Myocyte (in vitro differentiated cells): ENCODE measurements around the gene CLECL1. TPM values are rescaled to one million over a fixed set of nuclear protein-coding genes. Genes with fewer than 3 reads are reported as not detected.

ENCODE experiments used
- DNase-seq: peaks from one replicate; pipeline ENCODE4 v3.0.0-alpha.2; 2012; ENCODE audit warnings: low read depth
- polyA plus RNA-seq: library from polyadenylated mRNA; unstranded; fragments of >200 nt; gene quantifications from one replicate; pipeline ENCODE4 v1.2.1, GENCODE V29; 2012; ENCODE audit warnings: missing spikeins
- total RNA-seq: library from RNA; depleted of rRNA; stranded (reverse); fragments of >200 nt; gene quantifications from 2 replicates; pipeline ENCODE4 v1.2.3, GENCODE V29; 2014

Gene CLECL1
- total RNA-seq, result not detected in 2 replicates
- polyA plus RNA-seq, result not detected

- DNase-seq, result no peak
These were observed at the start of gene CLECL1 for GRCh38 chr12:9732921-9733461. TSS of gene CLECL1 (minus strand) at chr12:9733097.

- DNase-seq, result no peak
These were observed 48.5 kb upstream of the CLECL1 start for GRCh38 chr12:9781360-9781759.

GRCh38 chr12:9779209-9779608, 46.3 kb upstream of the CLECL1 start:
- DNase-seq, result no peak

GRCh38 chr12:9776781-9777180, 43.9 kb upstream of the CLECL1 start:
- no peak for DNase-seq

- no peak for DNase-seq
These were observed 40.5 kb upstream of the CLECL1 start for GRCh38 chr12:9773216-9773877.

GRCh38 chr12:9763025-9763424, 30.1 kb upstream of the CLECL1 start:
- no peak for DNase-seq

GRCh38 chr12:9762369-9762768, 29.5 kb upstream of the CLECL1 start:
- DNase-seq, result no peak

GRCh38 chr12:9761419-9761781, 28.5 kb upstream of the CLECL1 start:
- DNase-seq, result no peak

GRCh38 chr12:9760699-9761418, 28.0 kb upstream of the CLECL1 start, which contains the start of gene CD69:
TSS of gene CD69 (minus strand) at chr12:9760901. CDS start at chr12:9760820, 81 bp downstream.
- no peak for DNase-seq

- no peak for DNase-seq
These were observed 27.2 kb upstream of the CLECL1 start for GRCh38 chr12:9760120-9760519.

GRCh38 chr12:9759694-9760093, 26.8 kb upstream of the CLECL1 start:
- DNase-seq, result no peak

GRCh38 chr12:9758119-9758518, 25.2 kb upstream of the CLECL1 start:
- DNase-seq, result no peak

GRCh38 chr12:9757433-9758025, 24.6 kb upstream of the CLECL1 start:
- DNase-seq, result no peak

- DNase-seq, result no peak
These were observed 23.8 kb upstream of the CLECL1 start for GRCh38 chr12:9756706-9757105.

GRCh38 chr12:9756170-9756569, 23.3 kb upstream of the CLECL1 start:
- no peak for DNase-seq

GRCh38 chr12:9755567-9755966, 22.7 kb upstream of the CLECL1 start:
- no peak for DNase-seq

- DNase-seq, result no peak
These were observed 22.1 kb upstream of the CLECL1 start for GRCh38 chr12:9755035-9755434.

- no peak for DNase-seq
These were observed 21.4 kb upstream of the CLECL1 start for GRCh38 chr12:9754099-9754927.

- no peak for DNase-seq
These were observed 20.6 kb upstream of the CLECL1 start for GRCh38 chr12:9753498-9753897.

- DNase-seq, result no peak
These were observed 20.2 kb upstream of the CLECL1 start for GRCh38 chr12:9753073-9753472.
